GM18520 (cell line): ENCODE data around the gene AHNAK2.
A peak's percentile ranks its signal among the peaks of the same experiment; 100 is the strongest.
"Not testable (repeated sequence)": the region's sequence is repeated elsewhere in the genome, so short reads cannot be mapped to it uniquely, and the experiment has no call there.

ENCODE experiments used
- ATAC-seq: cut with Tn5 transposase; IDR thresholded peaks from one replicate; pipeline ENCODE4 v1.9.1; 2021; ENCODE audit not compliant: unreplicated experiment

The AHNAK2 gene

DNA sequence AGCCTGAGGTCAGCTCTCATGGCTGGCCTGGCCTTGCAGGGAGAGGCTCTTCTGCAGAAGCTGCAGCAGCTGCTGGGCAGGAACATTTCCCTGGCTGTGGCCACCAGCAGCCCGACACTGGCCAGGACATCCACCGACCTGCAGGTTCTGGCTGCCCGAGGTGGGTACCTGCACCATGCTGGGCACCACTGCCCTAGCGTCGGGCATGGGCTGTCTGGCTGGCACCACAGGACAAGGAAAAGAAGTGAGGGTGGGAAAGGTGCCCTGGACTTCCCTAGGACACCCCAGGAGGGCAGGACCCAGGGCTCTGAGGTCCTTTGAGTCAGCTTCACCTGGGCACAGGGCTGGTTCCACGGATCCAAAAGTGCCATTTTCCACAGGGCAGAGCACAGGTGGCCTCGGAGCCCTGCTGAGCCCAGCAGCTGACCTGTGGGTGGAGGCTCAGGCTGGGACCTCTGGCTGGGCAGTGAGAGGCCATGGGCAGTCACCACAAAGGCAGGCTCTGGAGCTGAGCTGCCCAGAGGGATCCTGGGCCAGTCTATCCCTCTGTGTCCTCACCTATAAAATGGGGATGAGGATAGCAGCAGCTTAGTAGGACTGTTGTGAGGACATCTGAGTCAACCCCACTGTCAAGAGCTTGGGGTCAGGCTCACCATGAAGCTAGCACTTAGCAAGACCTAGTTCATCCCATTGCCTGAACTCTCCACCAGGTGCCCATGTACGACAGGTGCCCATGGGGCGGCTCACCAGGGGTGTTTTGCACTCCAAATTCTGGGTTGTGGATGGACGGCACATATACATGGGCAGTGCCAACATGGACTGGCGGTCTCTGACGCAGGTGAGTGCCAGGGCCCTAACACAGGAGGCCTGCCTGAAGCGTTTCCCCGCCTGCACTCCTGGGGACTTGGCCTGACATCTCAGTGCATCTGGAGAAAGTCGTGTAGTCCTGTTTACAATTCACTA is 48.6 kb downstream of the AHNAK2 start:
- no peak for ATAC-seq

DNA sequence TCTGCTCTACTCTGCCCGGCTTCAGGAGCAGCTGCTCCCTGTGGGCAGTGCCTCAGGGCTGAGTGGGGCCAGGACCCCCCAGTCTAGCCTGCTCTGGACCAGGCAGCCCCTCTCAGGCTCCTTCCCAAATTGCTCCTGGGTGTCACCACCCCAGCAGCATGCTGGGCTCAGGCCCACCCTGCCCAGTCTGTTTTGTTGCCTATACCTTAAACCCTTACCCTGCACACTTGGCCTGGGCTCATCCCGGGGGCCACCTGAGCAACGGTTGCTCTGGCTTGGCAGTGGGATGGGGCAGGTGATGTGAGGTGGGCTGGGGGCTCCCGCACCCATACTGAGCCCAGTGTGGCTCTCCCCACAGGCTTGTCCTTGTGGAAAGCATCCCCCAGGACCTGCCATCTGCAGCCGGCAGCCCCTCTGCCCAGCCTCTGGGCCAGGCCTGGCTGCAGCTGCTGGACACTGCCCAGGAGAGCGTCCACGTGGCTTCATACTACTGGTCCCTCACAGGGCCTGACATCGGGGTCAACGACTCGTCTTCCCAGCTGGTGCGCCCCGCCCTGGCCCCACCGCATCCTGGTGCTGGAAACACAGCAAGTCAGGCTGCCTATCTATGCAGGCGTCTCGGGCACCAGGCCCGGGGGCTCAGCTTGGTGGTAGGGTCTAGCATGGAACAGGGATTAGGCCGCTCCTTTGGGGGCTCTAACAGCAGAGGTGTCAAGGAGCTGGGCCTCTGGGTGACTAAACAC is 49.6 kb downstream of the AHNAK2 start:
- ATAC-seq, result no peak

DNA sequence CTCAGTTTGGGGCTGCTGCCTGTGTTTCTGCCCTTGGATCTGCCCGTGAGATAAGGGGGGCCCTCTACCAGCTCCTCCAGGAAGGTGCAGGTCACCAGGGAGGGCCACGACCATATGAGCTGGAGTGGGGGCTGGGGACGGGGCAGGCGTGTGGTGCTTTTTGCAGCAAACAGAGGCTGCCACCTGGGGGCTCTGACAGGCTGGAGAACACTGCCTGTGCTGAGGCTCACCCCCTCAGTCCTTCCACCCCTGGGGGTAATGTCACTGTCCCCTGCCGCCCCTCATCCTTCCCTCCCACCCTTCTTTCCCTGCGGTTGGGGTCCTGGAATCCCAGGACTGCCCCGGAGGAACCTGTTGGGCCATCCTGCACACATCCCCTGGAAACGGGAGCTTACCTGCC is 50.3 kb downstream of the AHNAK2 start:
- ATAC-seq, result no peak

DNA sequence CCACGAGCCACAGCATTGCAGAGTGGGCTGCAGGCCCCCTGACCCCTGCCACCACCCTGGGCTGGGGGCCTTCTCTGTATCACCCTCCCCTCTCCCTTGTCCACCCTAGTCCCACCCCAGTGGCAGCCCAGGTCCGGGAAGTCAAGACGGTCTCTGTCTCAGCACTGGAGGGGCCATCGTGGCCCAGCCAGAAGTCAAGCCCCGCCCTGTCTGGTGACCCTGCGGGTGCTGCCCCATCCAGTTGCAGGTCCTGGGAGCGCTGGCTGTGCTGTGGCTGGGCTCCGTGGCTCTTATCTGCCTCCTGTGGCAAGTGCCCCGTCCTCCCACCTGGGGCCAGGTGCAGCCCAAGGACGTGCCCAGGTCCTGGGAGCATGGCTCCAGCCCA is 50.8 kb downstream of the AHNAK2 start:
- no peak for ATAC-seq

DNA sequence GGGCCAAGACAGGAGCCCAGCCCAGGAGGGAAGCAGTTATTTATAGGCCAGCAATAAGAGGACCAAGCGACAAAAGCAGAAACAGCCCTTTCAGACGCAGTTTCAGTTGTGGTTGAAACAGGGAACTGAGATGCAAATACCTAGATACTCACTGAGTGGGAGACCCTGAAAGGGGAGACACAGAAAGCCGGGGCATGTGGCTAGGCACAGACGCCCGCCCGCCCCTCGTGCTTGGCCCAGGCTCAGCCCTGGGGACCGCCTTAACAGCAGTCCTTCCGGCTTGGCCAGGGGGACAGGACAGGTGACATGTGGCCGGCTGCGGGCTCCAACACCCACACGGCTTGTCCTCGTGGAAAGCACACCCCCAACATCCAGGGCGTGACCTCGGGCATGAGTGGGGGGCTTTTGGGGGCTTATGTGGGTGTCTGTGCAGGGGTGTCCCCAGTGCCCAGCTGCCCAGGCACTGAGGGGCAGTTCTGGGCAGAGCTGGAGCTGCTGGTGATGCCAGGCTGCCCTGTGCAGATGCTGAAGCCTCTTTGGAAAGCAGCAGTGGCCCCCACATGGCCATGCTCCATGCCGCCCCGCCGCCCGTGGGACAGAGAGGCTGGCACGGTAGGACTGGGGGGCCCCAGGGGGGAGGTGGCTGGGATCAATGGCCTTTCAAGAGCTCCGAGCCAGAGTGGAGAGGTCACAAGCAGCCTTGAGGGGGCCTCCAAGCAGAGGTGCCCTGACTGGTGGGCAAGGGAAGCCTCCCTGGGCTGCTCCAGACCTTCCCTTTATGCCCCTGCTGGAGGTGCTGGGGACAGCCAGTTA is 51.3 kb downstream of the AHNAK2 start:
- ATAC-seq, result peak; percentile 84

DNA sequence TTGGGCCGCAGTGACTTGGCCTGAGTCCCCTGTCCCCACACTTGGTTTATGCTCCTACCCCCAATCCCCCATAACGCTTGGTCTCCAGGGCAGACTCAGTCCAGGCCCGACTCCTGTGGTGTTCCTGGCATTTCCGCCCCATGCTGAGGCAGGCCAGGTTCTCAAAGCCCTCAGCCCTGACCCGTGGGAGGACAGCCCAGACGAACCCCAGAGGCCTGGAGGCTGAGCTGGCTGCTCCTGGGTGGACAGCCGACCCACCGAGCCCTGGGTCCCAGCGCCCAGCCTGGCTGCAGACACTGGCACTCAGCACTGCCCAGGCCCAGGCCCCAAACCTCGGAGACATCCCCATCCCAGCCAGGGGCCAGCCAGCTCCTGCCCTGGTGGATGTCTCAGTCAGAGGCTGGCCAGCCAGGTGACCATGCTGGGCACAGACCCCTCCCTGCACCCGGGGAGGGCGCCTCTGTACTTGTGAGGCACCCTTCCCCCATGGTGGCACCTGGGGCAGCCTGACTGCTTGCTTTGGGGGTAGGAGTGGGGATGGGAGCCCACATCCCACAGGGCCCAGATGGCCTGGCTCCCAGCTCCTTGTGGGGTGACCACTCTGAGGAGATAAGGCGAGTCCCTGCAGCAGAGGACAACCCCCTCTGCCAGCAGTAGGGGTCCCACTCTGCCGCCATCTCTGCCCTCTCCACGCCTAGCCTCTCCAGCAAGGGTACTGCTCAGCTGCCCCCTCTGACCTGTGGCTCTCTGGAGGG is 52.1 kb downstream of the AHNAK2 start:
- no peak for ATAC-seq

DNA sequence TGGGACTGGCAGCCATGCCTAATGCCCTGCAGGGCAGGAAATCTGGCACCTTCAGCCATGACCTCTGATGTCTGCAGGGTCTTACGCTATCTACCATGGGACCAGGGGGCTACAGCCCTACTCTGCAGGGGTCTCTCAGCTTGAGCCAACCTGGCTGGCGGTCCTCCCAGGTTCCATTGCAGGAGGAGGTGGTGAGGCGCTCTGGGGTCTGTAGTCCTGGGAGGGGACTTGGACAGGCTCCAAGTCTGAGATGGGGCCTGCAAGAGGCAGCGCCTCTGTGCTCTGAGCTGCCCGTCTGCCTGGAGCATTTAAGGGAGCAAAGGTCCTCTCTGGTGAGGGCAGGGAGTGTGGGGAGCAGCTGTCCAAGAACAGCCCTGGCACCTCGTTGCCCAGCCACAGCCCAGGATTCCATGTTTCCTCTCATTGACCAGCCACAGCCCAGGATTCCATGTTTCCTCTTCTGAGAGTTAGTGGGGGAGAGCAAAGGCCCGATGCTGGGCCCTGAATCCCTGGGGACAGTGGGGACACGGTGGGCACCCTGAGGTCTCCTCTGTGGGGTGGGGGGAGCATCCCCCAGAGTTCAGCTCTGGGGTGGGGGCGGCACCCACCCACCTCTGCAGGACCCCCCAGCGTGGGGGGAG is 52.8 kb downstream of the AHNAK2 start:
- no peak for ATAC-seq

DNA sequence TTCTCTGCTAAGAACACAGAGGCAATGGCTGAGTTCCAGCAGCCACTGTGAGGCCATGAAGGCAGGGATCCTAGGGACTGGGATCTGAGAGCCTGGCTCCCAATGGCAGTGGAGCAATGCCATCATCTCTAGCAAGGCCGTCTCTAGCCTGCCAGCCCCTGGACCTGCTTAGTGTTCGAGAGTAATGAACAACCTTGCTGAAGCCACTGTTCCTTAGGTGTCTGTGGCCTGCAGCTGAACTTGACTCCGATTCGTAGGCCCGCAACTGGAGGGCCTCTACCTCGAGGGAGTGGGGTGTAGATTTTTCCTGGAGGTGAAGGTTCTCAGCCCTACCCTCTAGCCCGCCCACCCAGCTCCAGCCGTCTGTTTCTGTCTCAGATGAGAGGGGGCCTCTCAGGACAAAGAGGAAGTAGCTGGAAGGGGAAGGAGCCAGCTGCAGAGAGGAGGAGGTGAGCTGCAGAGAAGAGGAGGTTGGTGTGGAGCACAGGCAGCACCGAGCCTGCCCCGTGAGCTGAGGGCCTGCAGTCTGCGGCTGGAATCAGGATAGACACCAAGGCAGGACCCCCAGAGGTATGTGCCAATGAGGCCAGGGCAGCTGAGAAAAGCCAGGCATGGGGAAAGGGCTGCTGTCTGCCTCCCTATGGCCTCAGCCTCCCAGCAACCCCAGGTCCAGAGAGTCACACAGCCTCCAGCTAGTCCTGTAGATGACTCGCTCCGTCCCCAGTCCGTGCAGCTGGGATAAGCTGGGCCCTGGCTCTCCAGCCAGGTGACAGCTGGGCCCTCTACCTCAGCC is 53.6 kb downstream of the AHNAK2 start, which contains the start of gene PLD4:
TSS of gene PLD4 (plus strand) at position 459 of the 793 bp plus-strand sequence. CDS start 2,262 bp downstream, outside the sequence.
- no peak for ATAC-seq

DNA sequence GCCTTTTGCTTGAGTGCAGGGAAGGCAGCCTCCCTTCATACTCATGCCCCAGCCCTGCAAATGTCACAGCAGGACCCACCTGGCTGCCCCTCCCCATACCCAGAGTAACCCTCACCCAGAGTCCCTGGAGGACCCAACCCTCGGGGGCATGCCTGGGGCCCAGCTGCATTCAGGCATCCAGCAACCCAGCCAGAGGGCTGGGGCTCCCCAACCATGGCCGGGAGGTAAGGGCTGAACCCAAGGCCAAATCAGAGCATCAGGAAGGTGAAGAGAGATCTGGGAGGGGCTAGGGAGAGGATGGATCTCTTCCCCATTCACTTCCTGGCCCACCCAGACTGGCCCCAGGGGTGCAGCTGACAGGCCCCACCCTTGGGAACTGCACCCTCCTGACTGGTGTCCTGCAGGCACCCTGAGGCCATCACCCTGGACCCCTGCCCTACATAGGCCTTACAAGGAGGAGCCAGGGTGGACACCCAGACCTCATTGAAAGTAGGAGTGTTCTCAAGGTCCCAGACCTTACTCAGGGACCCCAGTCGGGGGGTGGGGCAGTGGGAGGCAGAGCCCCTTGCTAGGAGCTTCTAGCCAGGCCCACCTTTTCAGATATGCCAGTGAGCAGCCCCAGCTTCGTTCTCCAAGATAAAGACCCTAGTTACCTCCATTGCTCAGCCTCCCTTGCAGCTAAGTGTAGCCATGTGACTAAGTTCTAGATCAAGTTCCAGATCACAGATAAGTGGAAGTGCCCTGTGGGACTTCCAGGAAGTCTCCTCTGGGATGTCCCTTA is 54.3 kb downstream of the AHNAK2 start:
- no peak for ATAC-seq

DNA sequence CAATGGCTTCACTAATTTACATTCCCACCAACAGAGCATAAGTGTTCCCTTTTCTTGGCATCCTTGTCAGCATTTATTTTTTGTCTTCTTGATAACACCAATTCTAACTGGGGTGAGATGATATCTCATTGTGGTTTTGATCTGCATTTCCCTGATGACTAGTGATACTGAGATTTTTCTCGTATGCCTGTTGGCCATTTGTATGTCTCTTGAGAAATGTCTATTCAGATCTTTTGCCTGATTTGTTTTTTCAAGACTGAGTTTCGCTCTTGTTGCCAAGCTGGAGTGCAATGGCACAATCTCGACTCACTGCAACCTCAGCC is 58.2 kb downstream of the AHNAK2 start:
- ATAC-seq, result no peak

DNA sequence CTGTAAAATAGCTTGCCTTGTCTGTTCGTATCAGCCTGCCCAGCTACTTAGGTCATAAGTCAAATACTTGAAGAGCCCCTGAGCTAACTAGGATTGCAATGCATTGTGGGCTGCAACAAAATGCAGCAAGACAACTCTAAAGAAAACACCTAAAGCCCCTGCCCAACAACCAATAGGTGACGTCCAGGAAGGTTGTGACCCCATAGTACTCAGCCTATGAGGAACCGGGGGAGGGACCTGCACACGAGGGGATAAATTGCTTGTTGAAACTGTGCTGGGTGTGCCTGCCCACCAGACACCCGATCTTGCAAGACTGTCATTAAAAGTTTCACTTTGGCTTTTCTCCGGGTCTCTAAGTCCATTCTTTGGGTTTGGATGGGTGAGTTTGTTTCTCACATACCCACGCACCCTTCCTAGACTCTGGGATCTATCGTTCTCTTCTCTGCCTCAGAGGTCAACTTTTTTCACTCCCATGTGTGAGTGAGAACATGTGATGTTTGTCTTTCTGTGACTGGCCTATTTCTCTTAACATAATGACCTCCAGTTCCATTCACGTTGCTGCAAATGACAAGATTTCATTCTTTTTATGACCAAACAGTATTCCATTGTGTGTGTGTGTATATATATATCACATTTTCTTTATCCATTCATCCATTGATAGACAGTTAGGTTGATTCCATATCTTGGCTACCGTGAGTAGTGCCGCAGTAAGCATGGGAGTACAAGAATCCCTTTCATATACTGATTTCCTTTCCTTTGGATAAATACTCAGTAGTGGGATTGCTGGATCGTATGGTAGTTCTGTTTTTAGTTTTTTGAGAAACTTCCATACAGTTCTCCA is 58.8 kb downstream of the AHNAK2 start:
- not testable (repeated sequence) for ATAC-seq

DNA sequence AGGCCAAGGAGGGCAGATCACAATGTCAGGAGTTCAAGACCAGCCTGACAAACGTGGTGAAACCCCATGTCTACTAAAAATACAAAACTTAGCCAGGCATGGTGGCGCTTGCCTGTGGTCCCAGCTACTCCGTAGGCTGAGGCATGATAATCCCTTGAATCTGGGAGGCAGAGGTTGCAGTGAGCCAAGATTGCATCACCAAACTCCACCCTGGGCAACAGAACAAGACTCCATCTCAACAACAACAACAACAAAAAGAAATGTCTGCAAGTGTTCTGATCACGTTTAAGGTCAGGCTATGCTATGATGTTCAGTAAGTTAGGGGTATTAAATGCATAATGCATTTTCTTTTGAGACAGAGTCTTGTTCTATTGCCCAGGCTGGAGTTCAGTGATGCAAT is 60.2 kb downstream of the AHNAK2 start:
- ATAC-seq, result no peak

DNA sequence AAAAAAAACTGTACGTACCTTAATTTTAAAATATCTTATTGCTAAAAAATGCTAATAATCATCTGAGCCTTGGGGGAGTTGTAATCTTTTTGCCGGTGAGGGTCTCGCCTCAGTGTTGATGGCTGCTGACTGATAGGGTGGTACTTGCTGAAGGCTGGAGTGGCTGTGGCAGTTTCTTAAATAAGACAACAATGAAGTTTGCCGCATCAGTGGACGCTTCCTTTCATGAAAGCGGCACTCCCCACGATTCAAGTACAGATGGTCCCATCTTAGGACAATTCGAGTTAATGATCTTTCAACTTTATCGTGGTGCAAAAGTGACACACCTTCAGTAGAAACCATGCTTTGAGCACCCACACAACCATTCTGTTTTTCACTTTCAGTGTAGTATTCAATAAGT is 61.1 kb downstream of the AHNAK2 start:
- no peak for ATAC-seq

DNA sequence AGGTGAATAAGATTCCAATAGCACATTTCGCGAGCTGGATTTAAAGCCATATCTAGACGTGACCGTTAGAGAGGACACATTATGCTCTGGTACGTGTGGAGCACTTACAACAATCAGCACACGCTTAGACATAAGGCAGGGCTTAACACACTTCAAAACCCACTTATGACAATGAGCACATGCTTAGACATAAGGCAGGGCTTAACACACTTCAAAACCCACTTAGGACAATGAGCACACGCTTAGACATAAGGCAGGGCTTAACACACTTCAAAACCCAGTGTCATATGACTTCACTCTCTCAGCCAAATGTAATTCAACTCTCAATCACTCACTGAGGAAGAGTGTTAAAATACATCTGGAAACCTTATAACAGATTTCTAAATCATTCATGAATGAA is 64.7 kb downstream of the AHNAK2 start:
- no peak for ATAC-seq

DNA sequence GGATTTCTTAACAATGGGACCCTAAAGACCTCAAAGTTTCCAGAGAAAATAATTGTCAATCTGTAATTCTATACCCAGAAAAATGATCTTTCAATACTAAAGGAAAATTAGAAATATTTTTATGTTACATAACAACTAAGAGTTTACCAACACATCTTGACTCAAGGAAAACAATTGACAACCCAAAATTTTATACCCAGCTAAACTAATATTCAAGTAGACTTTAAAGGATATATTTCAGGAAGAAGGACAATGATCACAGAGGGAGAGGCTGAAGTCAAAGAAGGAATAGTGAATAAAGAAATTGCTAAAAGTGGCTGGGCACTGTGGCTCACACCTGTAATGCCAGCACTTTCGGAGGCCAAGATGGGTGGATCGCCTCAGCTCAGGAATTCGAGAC is 66.1 kb downstream of the AHNAK2 start:
- ATAC-seq, result no peak

DNA sequence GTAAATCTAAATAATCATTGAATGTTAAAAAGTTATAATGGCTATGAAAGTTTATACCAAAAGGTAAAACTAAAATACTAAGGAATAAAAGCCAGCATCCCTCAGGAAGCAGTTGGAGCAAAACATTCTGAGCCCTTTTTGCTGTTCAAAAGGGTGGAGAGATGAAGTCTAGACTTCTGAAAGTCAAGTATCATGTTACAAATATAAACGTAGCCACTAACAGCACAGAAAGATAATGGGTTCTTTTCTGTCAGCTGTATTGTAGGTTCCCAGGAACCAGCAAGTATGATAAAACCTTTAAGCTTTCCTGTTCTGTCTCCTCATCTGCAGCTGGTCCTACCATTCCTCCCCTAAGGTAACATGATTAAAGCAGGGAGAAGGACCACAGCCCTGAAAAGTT is 69.9 kb downstream of the AHNAK2 start:
- no peak for ATAC-seq

DNA sequence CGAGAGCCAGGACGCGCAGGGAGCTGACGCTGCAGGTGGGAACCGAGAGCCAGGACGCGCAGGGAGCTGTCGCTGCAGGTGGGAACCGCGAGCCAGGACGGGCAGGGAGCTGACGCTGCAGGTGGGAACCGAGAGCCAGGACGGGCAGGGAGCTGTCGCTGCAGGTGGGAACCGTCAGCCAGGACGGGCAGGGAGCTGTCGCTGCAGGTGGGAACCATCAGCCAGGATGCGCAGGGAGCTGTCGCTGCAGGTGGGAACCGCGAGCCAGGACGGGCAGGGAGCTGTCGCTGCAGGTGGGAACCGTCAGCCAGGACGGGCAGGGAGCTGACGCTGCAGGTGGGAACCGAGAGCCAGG is 72.6 kb downstream of the AHNAK2 start:
- ATAC-seq, result not testable (repeated sequence)
